Stimulated activated CD8-positive, alpha-beta memory T cell treated with anti-CD3 and anti-CD28 coated beads, Interleukin-4, amount 100 ng/mL, for 4 hours (primary cell): ENCODE measurements around the gene TMEM132C.

Experiments
- DNase-seq, 2 donors: peaks; one replicate each; pipeline ENCODE4 v3.0.0-alpha.2; 2020; ENCODE audit warnings: low read depth in 2 of 2, low spot score in 1 of 2

TMEM132C gene

DNA sequence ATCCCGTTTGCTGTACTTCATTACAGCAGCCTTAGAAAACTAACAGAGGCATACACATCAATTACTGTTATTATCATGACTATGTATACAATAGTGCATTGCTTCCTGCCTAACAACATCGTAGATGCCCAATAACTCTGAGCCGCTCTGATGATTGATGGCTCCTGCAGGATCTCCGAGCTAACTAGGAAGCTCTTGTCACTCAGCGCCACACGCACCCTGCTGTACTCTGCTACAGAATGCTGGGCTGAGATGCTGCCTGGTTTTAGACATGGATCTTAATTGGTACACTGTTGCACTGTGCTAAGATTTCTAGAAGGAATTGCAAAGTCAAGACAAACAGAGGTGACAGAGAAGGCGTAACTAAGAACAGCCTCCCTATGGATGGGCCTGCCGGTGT lies 387.5 kb downstream of the TMEM132C start:
- DNase-seq, result no peak

DNA sequence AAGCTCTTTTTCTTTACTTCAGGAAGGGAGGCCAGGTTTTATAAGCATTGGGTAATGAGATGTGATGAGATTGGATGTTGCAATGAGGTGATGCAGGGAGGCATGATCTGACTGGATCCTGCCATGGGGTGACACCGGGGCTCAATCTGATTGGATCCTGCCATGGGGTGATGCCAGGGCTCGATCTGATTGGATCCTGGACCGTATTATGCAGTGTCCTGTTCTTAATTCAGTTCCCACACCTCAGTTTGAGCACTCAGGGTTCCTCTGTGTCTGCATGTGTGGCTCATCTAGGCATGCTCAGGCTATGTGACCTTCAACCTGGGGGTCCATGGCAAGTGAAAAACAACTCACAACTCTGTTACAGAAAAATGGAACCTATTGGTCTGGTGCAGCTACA lies 390.4 kb downstream of the TMEM132C start:
- no peak for DNase-seq

DNA sequence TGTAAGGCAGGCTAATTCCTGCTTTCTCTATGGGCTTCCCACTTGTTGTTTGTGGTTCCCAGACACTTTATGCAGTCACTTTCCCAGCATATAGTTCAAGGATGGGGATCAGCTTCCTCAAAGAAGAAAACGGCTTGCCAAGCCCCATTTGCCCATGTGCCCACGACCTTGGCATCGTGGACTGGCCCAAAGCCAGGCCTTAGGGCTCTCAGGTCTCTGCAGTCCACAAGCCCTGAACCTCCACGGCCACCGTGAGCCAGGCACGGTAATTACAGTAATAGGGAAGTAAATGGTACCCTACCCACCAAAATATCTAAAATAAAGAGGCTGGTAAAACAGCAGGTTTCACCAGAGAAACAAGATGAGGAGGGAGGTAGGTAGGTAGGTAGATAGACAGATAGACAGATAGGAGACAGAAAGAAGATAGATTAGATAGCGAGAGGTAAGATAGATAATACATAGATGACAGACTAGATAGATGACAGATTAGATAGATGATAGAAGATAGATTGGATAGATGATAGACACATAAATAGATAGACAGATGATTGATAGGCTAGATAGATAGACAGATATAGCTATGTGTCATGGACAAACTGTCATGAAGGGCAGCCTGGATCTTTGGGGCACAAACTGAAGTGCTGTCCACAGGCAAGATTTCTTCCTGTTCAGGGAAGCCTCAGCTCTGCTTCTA lies 393.7 kb downstream of the TMEM132C start:
- no peak for DNase-seq

DNA sequence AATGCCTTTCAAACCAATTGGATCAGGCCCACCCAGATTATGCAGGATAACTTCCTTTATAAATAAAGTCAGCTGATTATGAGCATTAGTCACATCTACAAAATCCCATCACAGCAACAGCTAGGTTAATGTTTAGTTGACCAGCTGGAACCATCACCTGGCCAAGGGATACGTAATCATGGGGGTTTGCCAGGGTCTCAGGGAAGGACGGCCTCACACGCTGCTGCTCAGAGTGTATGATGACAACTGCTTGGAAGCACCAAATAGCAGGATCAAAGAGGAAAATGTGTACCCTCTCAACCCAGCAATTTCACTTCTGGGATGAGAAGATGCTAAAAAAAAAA lies 394.2 kb downstream of the TMEM132C start:
- no peak for DNase-seq

DNA sequence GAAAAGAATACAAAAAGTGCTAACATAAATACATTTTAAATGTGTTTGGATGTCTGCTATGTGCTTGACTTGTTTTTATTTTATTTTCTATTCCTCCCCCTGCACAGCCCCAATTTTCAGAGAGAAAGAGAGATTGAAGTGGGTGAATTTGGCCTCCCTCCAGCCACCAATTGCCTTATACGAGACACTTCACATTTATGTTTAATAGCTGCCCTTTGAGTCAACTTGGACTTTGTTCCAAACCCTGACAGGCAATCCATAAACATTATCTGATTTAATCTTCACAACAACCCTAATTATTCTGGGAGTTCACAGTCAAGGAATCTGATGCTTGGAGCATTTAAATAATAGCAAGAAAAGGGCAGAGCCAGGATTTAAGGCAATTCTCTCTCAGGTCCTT lies 395.1 kb downstream of the TMEM132C start:
- no peak for DNase-seq

DNA sequence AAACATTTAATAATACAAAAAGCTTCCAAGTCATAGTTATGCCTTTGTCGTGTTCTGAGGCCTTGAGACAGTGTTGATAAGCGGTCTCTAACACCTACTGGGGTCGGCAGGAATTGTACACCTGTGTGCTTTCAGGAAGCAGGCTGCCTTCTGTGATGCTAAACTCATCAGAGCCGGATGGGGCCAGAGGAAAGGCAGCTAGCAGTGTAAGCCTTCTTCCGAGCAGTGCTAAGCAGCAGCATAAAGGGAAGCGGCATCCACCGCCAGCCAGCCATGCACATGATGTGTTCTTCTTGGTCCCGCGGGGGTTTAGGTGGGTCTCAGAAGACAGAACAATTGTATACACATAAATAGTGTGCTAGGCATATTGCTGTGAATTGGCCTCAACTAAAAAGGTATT lies 397.5 kb downstream of the TMEM132C start:
- no peak for DNase-seq

DNA sequence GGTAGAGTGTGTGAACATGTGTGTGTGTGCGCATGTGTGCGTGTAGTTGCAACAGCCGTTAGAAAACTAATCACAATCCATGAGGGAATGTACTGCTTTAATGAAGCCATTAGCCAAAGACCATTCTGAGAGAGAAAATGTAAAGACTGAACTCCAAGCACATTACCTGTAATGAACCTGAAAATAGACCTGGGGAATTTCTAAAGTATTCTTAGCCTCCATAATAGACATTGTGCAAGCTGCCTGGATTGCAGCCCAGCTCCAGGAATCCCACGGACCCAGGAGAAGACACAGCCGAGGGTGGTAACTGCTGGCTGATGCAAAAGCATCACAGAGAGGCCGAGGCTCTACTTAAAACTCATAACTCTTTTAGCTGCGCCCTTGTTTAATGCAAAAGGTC lies 400.2 kb downstream of the TMEM132C start:
- no peak for DNase-seq

DNA sequence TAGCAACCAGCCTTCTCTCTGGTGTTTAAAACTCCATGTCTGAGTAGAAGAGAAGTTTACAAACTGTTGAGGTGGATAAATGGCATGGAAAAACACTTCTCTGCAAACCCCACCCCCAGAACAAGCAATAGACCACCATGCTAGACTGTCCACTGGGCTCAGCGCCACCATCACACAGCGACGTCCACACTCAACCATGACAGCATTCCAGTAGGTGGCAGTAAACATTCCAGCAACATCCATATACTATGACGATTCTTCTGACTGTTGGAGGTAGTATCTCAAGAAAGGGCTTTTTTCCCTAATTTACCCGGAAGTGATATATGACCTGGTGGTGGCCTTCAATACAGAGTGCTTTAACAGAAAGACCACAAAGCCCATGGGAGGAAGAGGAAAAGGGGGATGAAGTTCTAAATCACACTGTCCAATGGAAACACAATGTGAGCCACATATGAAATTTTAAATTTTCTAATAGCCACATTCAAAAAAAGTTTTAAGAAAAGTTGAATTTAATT lies 404.6 kb downstream of the TMEM132C start:
- DNase-seq, result no peak

DNA sequence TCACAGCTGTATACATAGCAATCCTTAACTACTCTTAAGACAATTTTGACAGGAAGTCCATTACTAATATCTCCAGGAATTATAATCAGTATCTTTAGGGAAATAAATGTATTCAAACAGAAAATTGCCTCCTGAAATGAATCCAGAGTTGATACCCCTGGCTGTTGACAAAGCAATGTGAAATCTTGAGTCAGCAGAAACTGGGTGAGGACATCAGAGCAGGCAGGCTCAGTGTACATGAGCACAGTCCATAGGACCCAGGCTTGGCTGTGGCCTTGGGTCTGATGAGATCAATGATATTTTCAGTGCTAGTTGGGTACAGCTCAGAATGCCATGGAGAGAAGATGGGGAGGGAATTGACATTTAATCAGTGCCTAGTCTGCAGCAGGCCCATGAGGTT lies 405.5 kb downstream of the TMEM132C start:
- no peak for DNase-seq

DNA sequence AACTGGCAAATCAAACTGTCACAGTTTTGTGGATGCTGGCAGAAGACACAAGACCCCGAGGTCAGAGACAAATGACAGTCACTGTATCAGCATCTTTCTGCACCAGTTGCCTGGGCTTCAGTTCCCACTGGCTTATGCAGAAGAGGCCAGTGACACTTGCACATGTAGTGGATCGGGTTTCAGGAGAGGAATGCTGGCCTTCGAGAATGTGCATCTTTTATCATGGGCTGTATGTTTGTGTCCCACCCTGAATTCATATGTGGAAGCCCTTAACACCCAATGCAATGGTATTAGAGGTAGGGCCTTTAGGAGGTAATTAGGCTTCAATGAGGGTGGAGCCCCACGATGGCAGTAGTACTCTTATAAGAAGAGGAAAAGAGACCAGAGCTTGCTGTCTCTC lies 405.9 kb downstream of the TMEM132C start:
- no peak for DNase-seq

DNA sequence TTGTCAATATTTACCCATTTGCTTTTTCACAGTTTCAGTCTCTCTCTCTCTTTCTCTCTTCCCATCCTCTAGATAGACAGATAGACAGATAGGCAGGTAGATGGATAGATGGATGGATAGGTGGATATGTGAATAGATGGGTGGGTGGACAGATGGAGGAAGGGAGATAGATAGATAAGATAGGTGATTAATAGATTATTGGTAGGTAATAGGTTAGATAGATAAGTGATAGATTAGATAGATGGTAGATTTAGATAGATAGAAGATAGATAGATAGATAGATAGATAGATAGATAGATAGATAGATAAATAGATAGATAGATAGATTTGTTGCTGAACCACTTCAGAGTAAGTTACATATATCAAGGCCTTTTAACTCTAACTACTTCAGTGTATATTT lies 408.6 kb downstream of the TMEM132C start:
- DNase-seq, result no peak

DNA sequence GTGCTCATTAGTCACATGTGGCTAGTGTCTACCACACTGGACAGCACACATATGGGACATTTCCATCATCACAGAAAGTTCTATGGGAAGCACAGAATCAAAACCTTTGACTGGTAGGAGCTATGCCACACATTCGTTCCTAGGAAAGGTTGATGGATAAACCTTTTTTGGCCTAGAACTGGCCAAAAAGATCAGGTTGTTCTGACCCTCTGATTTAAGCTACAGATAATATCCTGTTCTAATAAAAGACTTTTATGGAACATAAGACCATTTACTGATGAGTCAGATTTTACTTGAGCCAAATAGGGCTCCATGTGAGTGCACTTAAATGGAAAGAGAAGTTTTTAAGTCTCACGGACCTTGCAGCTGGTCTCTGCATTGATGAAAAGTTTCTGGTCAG lies 413.6 kb downstream of the TMEM132C start:
- no peak for DNase-seq

DNA sequence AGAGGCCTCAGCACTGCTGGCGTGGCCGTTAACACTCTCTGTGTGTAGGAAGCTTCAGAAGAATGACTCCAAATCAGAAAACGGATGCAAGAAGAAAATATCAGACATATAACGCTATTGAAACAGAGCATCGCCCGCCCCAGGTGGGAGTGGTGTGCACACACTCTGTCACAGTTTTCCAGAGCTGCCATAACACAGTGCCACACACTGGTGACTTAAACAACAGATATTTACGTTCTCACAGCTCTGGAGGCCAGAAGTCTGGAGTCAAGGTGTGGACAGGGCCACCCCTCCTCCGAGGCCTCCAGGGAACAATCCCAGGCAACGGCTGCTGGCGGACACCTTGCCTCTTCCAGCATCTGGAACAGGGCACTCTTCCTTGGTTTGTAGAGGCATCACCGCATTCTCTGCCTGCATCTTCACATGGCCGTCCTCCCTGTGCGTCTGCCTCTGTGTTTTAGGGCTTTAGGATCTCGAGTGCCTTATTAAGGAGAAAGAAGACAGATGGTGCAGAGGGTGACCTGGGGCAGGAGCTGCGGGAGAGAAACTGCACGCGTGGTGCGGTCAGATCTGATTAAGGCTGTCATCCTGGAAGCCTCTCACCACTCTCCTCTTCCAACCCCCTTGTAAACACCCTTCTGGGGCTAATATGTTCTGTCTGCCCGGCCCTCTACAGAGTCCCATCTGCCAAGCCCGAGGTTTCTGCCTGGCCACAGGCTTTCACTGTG lies 415.7 kb downstream of the TMEM132C start:
- no peak for DNase-seq

DNA sequence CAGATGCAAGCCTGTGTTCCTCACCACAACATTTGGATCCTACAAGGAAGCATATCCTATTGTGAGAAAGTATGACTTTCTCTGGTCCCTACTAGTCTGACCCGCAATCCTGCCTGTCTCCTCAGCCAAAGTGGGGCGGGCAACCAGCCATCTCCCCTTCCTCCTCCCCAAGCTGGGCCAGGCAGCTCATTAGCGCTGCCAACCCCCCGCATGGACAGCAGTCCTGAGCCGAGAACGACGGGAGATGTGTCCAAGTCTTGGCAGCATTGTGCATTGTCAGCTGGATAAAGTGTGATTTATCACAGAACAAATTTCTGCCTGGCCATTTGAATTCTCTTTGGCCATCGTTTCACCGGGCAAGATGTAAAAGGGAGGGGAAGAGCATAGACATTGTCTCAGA lies 417.4 kb downstream of the TMEM132C start:
- DNase-seq, result no peak

DNA sequence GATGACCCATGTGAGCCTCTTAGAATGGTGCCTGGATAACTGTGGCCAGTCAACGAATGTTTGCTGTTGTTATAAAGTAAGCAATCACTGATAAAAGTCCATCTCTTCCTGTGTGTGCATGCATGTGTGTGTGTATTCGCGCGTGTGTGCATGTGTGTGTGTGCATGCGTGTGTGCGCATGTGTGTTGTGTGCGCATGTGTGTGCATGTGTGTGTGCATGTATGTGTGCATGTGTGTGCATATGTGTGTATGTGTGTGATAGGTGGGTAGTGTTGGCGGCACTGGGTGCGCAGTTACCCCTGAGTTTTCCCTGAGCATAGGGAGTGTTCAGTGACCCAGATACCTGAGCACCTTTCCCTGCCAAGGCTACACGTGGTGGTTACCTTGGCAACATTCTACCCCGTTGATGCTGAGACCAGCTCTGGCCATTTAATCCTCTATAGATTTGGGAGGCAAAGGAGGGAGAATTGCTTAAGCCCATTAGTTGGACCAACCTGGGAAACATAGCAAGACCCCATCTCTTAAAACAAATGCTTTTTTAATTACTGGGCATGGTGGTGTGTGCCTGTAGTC lies 419.0 kb downstream of the TMEM132C start:
- DNase-seq, result no peak

DNA sequence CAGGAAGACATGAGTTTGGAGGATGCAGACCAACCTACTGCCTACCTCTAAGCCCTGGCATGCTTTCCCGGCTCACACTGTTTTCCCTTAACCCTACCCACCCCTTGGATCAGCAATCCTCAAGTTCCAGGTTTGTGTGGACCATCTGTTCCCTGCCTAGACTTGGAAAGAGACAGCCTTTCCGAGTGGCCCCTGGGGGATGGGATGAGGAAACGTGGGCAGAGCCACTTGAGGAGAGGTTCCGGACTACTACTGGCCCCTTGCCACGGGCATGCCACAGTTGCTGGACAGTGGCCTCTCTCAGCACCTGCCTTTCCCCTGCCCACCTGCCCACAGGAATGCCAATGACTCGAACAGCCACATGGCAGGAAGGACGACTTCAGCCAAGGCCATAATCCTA lies 420.9 kb downstream of the TMEM132C start:
- no peak for DNase-seq

DNA sequence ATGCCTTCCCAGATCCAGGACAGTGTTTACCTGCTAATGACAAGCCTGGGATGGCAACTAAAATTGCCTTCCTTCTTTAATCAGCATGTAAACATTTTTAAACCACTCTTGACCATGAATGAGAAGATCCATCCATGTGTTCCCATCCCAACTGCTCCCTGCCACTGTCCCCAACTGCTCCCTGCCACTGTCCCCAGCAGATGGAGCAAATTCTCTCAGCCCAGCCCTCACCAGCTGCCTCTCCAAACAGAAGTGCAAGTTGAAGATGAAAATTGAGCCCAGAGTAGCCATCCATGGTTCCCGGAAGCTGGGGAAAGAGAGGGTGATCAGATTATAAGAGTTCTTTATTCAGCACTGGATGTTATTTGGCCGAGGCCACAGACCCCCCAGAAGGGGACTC lies 423.7 kb downstream of the TMEM132C start:
- no peak for DNase-seq

DNA sequence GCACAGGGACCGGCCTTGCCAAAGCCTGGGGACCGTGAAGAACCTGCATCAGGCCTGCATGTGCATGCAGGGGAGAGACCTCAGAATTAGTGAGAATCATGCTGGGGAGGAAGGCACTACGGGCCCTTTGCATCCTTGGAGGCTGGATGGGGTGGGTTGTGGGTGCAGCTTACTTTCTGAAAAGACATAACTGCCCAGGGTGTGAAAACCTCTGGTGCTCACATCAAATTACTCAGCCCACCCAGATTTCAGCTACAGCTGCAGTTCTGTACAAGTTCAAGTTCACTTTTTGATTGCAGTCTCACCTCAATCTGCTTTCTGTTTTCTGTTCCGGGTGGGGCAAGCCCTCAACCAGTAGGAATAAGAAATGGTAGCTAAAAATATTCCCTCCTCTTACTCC lies 426.1 kb downstream of the TMEM132C start:
- DNase-seq, result peak in 1 of 2 donors; percentile 4

DNA sequence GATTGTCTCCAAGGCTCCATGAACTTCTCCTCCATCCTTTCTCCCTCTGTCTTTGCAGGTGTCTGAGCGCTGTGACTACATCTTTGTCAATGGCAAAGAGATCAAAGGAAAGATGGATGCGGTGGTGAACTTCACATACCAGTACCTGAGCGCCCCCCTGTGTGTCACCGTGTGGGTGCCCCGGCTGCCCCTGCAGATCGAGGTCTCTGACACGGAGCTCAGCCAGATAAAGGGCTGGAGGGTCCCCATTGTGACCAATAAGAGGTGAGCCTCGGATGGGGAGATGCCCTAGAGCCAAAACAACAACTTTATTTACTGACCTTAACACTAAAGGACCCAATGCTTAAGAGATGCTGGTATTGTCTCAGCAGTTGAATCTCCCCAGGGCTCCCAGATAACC lies 426.8 kb downstream of the TMEM132C start:
- DNase-seq, result no peak

DNA sequence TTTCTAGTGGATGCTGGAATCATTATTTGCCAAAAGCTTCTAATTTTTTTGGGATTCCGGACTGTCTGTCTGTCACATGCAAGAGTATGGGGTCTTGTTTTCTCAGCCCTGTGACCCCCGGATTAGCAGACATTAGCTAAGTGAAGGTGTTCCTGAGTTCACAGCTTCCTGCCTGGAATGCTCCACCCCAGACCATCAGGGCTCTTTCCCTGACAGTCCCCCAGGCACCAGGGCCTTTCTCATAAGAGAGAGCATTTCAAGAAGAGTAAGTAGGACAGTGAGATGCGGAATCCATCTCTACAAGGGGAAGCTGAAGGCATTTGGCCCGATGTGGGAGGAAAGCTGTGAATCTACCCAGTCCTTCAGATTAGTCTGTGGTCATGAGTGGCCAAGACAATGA lies 427.5 kb downstream of the TMEM132C start:
- no peak for DNase-seq

DNA sequence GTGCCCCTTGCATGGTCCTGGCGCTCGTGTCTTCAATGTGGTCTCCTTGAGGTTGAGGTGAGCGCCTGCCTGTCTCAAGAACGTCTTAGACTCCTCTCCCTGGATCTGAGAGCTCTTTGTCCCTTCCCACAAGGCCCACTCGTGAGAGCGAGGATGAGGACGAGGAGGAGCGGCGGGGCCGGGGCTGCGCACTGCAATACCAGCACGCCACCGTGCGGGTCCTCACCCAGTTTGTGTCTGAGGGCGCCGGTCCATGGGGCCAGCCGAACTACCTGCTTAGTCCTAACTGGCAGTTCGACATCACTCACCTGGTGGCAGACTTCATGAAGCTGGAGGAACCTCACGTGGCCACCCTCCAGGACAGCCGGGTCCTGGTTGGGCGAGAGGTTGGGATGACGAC lies 428.7 kb downstream of the TMEM132C start:
- DNase-seq, result no peak

DNA sequence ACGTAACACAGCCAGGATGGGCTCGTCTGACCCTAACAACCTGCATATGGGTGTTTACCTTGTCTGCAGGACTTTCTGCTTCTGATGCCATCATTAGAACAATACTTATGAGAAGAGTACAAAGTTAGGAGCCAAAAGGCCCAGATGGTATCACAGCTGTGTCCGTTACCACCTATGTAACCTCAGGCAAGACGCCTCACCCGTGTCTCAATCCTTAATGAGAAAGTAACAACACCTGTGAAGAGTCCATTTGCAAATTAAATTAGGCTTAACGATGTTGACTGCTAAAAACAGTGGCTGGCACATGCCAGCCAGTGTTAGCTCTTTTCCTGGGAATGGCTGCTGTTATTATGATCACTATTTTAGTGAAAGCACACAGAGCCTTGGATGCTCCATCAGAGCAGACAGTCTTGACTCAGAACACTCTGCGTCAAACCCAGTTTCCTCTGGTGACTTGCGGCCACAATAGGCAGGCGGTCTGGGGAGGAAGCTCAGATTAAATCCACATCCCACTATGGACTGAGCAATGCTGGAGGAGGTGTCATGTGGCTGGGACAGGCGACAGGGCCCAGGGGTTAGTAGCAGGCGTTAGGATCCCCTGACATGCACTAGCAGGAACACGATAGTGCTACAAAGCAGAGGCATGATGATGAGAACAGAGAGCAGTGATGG lies 431.5 kb downstream of the TMEM132C start:
- no peak for DNase-seq
